T-helper 1 cell treated with Interleukin-12 subunit alpha and Interleukin-12 subunit beta and Interleukin-4 antibody, amounts not matched to agents 30 μg/mL and 1 μg/mL, for 36 hours (primary cell): Measurements from ENCODE around the gene DCTD.

Experiments
- H3K27ac Mint-ChIP-seq: one replicate; pipeline ENCODE4 v1.8.0; 2021; ENCODE audit warnings: mild to moderate bottlenecking, mixed read lengths
- H3K27me3 Mint-ChIP-seq: one replicate; pipeline ENCODE4 v1.8.0; 2021; ENCODE audit warnings: low read depth, mixed read lengths
- H3K36me3 Mint-ChIP-seq: one replicate; pipeline ENCODE4 v1.8.0; 2021; ENCODE audit warnings: low read depth, mixed read lengths
- H3K4me1 Mint-ChIP-seq: one replicate; pipeline ENCODE4 v1.8.0; 2021; ENCODE audit warnings: low read depth, mixed read lengths
- H3K4me3 Mint-ChIP-seq: one replicate; pipeline ENCODE4 v1.8.0; 2021; ENCODE audit warnings: mild to moderate bottlenecking, moderate library complexity, mixed read lengths
- H3K9me3 Mint-ChIP-seq: one replicate; pipeline ENCODE4 v1.8.0; 2021; ENCODE audit warnings: mixed read lengths

DCTD gene

GRCh38 chr4:182859730-182860129 is 57.5 kb downstream of the DCTD start:
- Mint-ChIP-seq H3K27me3 (no peaks in the 10 kb centered on the region), H3K36me3 (no peaks in the 10 kb centered on the region), H3K9me3 (no peaks in the 10 kb centered on the region), H3K27ac (no peak overlapping the region), H3K4me1 (no peaks in the 10 kb centered on the region), H3K4me3 (no peak overlapping the region)

GRCh38 chr4:182858711-182859110 is 58.5 kb downstream of the DCTD start:
- H3K27ac Mint-ChIP-seq: no peak overlapping the region
- no peaks in the 10 kb centered on the region for H3K27me3 Mint-ChIP-seq
- H3K36me3 Mint-ChIP-seq: no peaks in the 10 kb centered on the region
- H3K4me1 Mint-ChIP-seq: no peaks in the 10 kb centered on the region
- H3K9me3 Mint-ChIP-seq: no peaks in the 10 kb centered on the region
- no peak overlapping the region for H3K4me3 Mint-ChIP-seq

- Mint-ChIP-seq H3K36me3 (no peaks in the 10 kb centered on the region), H3K27ac (no peak overlapping the region), H3K27me3 (no peaks in the 10 kb centered on the region), H3K4me1 (no peaks in the 10 kb centered on the region), H3K9me3 (no peaks in the 10 kb centered on the region), H3K4me3 (no peak overlapping the region)
Measured at GRCh38 chr4:182856862-182857261, 60.3 kb downstream of the DCTD start.

DNA sequence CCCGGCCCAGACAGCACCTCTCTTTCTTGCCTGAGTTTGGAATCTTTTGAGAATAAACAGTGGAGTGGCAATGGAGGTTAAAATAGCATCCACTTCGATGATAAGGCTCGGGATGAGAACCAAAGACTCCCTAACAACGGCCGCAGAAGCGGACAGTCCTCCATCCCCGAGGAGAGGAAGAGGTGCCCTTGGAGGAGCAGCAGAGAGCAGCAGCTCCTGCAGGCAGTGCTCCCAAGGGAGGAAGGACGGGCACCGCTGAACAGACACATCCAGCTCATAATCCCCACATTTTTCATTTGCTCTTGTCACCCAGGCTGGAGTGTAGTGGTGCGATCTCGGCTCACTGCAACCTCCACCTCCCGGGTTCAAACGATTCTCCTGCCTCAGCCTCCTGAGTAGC is 61.3 kb downstream of the DCTD start:
- Mint-ChIP-seq H3K4me3 (no peak overlapping the region), H3K27ac (no peak overlapping the region), H3K36me3 (no peaks in the 10 kb centered on the region), H3K9me3 (no peaks in the 10 kb centered on the region), H3K4me1 (no peaks in the 10 kb centered on the region), H3K27me3 (no peaks in the 10 kb centered on the region)

- H3K9me3 Mint-ChIP-seq: no peaks in the 10 kb centered on the region
- H3K4me3 Mint-ChIP-seq: no peak overlapping the region
- H3K36me3 Mint-ChIP-seq: no peaks in the 10 kb centered on the region
- no peaks in the 10 kb centered on the region for H3K4me1 Mint-ChIP-seq
- no peak overlapping the region for H3K27ac Mint-ChIP-seq
- no peaks in the 10 kb centered on the region for H3K27me3 Mint-ChIP-seq
Measured at GRCh38 chr4:182855312-182855711, 61.9 kb downstream of the DCTD start.

GRCh38 chr4:182854466-182854865 is 62.7 kb downstream of the DCTD start:
- no peaks in the 10 kb centered on the region for H3K27me3 Mint-ChIP-seq
- no peak overlapping the region for H3K4me3 Mint-ChIP-seq
- no peaks in the 10 kb centered on the region for H3K36me3 Mint-ChIP-seq
- H3K4me1 Mint-ChIP-seq: no peaks in the 10 kb centered on the region
- H3K9me3 Mint-ChIP-seq: no peaks in the 10 kb centered on the region
- no peak overlapping the region for H3K27ac Mint-ChIP-seq

- H3K27me3 Mint-ChIP-seq: no peaks in the 10 kb centered on the region
- H3K36me3 Mint-ChIP-seq: no peaks in the 10 kb centered on the region
- no peaks in the 10 kb centered on the region for H3K9me3 Mint-ChIP-seq
- H3K27ac Mint-ChIP-seq: no peak overlapping the region
- no peaks in the 10 kb centered on the region for H3K4me1 Mint-ChIP-seq
- no peak overlapping the region for H3K4me3 Mint-ChIP-seq
Measured at GRCh38 chr4:182853731-182854330, 63.4 kb downstream of the DCTD start.

GRCh38 chr4:182848685-182849084 is 68.5 kb downstream of the DCTD start:
- Mint-ChIP-seq H3K27ac (no peak overlapping the region), H3K4me1 (no peaks in the 10 kb centered on the region), H3K4me3 (no peak overlapping the region), H3K9me3 (no peaks in the 10 kb centered on the region), H3K27me3 (peaks cover 3% of the 10 kb centered on the region), H3K36me3 (no peaks in the 10 kb centered on the region)

DNA sequence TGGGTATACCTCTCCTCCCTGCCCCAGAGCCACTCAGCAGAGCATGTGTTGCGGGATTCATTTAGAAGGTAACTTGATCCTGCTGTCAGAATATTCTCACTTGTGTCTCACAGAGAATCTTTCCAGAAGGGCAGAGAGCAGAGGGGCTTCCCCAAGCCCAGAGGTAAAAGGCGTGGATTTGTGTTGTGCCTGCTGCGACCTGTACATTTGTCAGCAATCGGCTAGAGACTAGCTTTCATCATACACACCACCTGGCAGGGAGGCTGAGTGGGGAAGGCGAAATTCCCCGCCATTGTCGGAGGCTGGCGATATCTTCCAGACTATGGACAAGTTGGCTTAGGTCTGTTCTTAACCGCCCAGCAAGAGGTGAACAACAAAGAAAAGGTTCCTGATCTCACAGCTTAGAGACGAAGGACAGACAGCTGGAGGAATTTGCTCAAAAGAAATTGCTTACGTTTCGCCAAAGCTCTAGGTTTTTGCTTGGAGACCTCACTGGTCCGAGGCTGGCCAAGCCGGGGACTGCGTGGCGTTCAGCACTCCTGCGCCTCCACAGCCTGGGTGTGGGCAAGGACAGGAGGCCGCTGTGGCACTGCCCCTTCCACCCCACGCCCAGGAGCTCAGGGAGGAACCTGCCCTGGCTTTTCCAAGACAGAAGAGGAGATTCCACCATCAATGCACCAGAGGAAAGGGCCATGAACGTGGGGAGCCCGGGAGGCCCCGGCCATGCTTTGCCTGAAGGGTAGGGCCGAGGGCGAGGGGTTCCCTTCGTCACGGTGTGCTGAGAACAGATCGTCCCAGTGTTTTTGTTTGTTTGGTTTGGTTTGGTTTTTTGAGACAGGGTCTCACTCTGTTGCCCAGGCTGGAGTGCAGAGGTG is 69.4 kb downstream of the DCTD start:
- Mint-ChIP-seq H3K9me3 (no peaks in the 10 kb centered on the region), H3K27ac (no peak overlapping the region), H3K4me3 (no peak overlapping the region), H3K36me3 (no peaks in the 10 kb centered on the region), H3K27me3 (peaks cover 3% of the 10 kb centered on the region), H3K4me1 (no peaks in the 10 kb centered on the region)

GRCh38 chr4:182846036-182846435 is 71.2 kb downstream of the DCTD start:
- H3K4me3 Mint-ChIP-seq: no peak overlapping the region
- H3K27me3 Mint-ChIP-seq: peaks cover 3% of the 10 kb centered on the region
- no peak overlapping the region for H3K27ac Mint-ChIP-seq
- H3K36me3 Mint-ChIP-seq: no peaks in the 10 kb centered on the region
- no peaks in the 10 kb centered on the region for H3K9me3 Mint-ChIP-seq
- no peaks in the 10 kb centered on the region for H3K4me1 Mint-ChIP-seq

- Mint-ChIP-seq H3K27ac (no peak overlapping the region), H3K9me3 (no peaks in the 10 kb centered on the region), H3K27me3 (peaks cover 3% of the 10 kb centered on the region)
Measured at GRCh38 chr4:182845618-182846017, 71.6 kb downstream of the DCTD start.

DNA sequence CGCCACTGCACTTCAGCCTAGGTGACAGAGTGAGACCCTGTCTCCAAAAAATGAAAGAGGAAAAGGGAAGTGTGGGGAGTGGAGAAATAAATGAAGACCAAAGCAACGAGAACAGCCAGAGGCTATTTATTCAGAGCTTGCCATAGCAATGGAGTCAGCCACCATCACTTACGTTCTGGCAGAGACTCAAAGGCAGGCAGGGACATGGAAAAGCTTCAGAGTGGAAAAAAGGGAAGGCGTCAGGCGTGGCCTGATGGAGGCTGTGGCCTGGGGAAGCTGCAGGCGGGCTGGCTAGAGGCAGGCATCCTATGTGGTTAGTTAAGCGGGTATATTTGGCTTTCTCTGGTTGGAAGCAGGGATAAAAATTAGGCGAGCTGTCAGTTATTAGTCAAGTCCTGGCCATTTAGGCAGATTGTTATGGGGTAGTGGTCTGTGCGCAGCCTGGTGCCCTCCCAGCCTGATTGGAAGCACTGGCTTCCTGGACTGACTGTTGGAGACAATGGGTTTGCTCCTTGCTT is 73.3 kb downstream of the DCTD start:
- Mint-ChIP-seq H3K4me3 (no peak overlapping the region), H3K4me1 (no peaks in the 10 kb centered on the region), H3K9me3 (no peaks in the 10 kb centered on the region), H3K27me3 (peaks cover 3% of the 10 kb centered on the region), H3K36me3 (no peaks in the 10 kb centered on the region), H3K27ac (no peak overlapping the region)

More at GRCh38 chr4:182845618-182846017, 71.6 kb downstream of the DCTD start:
- Mint-ChIP-seq H3K4me1 (no peaks in the 10 kb centered on the region), H3K4me3 (no peak overlapping the region), H3K36me3 (no peaks in the 10 kb centered on the region)

DNA sequence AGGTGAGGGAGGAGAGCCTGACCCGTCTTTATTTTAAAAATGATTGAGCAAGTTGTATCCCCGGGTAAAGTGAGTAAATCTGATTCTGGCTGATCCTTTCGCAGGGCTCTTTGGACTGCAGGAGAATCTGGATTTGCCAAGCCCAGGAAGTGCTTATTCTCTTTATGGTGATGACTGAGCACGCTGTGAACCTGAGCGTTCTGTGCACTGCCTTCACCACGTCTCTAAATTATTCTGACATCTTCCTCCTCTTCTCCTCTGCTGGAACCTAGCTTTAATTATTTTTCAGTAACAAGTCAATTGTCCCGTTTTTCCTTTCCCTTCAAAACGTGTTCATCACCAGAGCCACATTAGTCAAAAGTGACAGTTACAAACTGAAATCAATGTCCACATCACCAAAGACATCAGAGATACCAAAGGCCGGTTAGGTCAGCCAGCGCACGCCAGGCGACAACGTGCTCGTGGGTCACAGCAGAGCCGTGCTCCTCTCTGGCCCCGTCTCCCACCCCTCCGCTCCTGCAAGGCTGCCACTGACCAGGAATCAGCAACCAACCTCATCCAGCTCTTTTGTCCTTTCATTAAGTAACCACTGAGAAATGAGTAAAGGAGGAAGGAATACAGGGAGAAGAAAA is 74.3 kb downstream of the DCTD start:
- Mint-ChIP-seq H3K27me3 (peaks cover 3% of the 10 kb centered on the region), H3K9me3 (no peaks in the 10 kb centered on the region), H3K36me3 (no peaks in the 10 kb centered on the region), H3K27ac (no peak overlapping the region), H3K4me1 (no peaks in the 10 kb centered on the region), H3K4me3 (no peak overlapping the region)

GRCh38 chr4:182842104-182842600 is 75.0 kb downstream of the DCTD start:
- H3K4me3 Mint-ChIP-seq: no peak overlapping the region
- peaks cover 6% of the 10 kb centered on the region for H3K27me3 Mint-ChIP-seq
- H3K27ac Mint-ChIP-seq: no peak overlapping the region
- no peaks in the 10 kb centered on the region for H3K9me3 Mint-ChIP-seq
- no peaks in the 10 kb centered on the region for H3K36me3 Mint-ChIP-seq
- H3K4me1 Mint-ChIP-seq: no peaks in the 10 kb centered on the region

DNA sequence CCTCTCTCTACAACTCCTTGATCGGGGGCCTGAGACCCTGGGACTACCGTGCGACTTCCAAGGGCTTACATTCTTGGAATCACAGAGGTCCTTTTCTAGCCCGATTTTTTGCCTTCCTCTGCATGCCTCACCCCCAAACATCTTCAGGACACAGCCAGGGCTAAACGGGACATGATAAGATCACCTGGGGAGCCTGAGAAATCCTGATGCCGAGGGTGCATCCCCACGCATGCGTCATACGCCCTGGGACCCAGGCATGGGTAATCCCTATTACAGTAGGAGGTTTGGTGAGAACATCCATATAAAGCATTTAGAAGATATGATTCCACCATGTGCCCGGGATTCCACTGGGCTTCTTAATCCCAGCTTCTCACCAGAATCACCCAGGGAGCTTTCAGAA is 77.1 kb downstream of the DCTD start:
- Mint-ChIP-seq H3K27ac (no peak overlapping the region), H3K27me3 (peaks cover 3% of the 10 kb centered on the region), H3K36me3 (no peaks in the 10 kb centered on the region)

More for the DNA sequence above, 77.1 kb downstream of the DCTD start:
- no peaks in the 10 kb centered on the region for H3K4me1 Mint-ChIP-seq
- H3K9me3 Mint-ChIP-seq: no peaks in the 10 kb centered on the region
- no peak overlapping the region for H3K4me3 Mint-ChIP-seq
